OCI-LY3 (cell line): ENCODE data around the gene DEFB108B.
"Not testable (repeated sequence)": the region's sequence is repeated elsewhere in the genome, so short reads cannot be mapped to it uniquely, and the experiment has no call there.

Experiments used
- EZH2phosphoT487 ChIP-seq: fragments of 200-600 bp; shearing (Covaris generic); IDR thresholded peaks from 2 replicates; pipeline ENCODE4 v1.6.1; 2018; ENCODE audit warnings: antibody characterized with exemption, mixed run types, low read depth
- TF ChIP-seq, protein P1 (sequence below): fragments of 200-600, 300-600 bp; sonication (generic); IDR thresholded peaks from 2 replicates; pipeline ENCODE4 v1.5.1; 2014; ENCODE audit warnings: antibody characterized with exemption, low read length, low read depth

DNA sequence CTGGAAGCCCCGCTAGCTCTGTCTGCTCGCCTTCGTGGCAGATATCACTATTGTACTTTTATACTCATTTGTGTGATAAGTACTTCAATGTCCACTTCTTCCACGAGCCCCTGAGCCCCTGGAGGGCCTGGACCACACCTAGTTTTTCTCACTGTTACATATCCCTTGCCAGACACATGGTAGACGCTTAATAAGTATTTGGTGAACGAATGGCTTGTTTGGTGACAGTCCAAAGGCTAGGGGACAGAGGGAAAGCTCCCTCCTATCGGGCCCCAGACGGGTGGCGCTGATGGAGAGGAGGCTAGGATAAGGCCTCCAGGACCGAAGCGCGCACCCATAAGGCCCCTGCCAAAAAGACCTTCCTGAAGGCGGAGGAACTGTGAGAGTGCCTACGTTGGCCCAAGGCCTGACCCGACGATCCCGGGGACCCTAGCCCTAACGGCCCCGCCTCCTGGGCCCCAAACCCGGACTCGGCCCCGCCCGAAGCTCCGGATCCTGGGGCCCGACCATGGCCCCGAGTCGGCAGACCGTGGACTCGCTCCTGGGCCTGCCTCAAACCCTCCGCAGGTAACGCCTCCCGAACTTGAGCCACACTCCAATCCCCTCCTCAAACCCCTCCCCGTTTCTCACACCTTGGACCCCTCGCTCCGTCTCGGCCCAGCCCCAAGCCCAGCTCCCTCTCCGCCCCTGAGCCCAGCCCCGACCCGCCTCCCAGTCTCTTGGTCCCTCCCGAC is 46.7 kb upstream of the DEFB108B start:
- TF ChIP-seq, protein P1, sequence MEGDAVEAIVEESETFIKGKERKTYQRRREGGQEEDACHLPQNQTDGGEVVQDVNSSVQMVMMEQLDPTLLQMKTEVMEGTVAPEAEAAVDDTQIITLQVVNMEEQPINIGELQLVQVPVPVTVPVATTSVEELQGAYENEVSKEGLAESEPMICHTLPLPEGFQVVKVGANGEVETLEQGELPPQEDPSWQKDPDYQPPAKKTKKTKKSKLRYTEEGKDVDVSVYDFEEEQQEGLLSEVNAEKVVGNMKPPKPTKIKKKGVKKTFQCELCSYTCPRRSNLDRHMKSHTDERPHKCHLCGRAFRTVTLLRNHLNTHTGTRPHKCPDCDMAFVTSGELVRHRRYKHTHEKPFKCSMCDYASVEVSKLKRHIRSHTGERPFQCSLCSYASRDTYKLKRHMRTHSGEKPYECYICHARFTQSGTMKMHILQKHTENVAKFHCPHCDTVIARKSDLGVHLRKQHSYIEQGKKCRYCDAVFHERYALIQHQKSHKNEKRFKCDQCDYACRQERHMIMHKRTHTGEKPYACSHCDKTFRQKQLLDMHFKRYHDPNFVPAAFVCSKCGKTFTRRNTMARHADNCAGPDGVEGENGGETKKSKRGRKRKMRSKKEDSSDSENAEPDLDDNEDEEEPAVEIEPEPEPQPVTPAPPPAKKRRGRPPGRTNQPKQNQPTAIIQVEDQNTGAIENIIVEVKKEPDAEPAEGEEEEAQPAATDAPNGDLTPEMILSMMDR: not testable (repeated sequence)
- not testable (repeated sequence) for TF ChIP-seq EZH2phosphoT487
